GM12878 (cell line): ENCODE measurements around the gene CCDC9. TPM values are rescaled to one million over a fixed set of nuclear protein-coding genes. Genes with fewer than 3 reads are reported as not detected.

Source experiments
- BHLHE40 ChIP-seq, 2 experiments: fragments of 450-650 bp in 1 of 2; IDR thresholded peaks; 2 replicates each; pipeline ENCODE4 v1.6.1; 2011 to 2017; ENCODE audit warnings: low read depth in 2 of 2, borderline replicate concordance in 1 of 2, improper control_type of control experiment in 1 of 2, low read length in 1 of 2, mild to moderate bottlenecking in 1 of 2
- CBX3 ChIP-seq: fragments of 200-600 bp; sonication (generic); IDR thresholded peaks from 2 replicates; pipeline ENCODE4 v1.6.1; 2016; ENCODE audit warnings: low read depth, borderline replicate concordance
- CHD1 ChIP-seq: IDR thresholded peaks from 2 replicates; pipeline ENCODE4 v1.6.1; 2012; ENCODE audit warnings: low read depth, low read length, improper control_type of control experiment
- CREB1 ChIP-seq: IDR thresholded peaks from 2 replicates; pipeline ENCODE4 v1.6.1; 2012; ENCODE audit warnings: low read depth, mild to moderate bottlenecking, inconsistent platforms
- HCFC1 ChIP-seq: fragments of 150-350 bp; IDR thresholded peaks from 2 replicates; pipeline ENCODE4 v1.6.1; 2014; ENCODE audit warnings: low read length
- IRF4 ChIP-seq: IDR thresholded peaks from 2 replicates; pipeline ENCODE4 v1.6.1; 2011; ENCODE audit warnings: low read depth, low read length
- MTA3 ChIP-seq: IDR thresholded peaks from 2 replicates; pipeline ENCODE4 v1.6.1; 2012; ENCODE audit warnings: low read length, inconsistent platforms, borderline replicate concordance
- PAX5 ChIP-seq: IDR thresholded peaks from 2 replicates; pipeline ENCODE4 v1.6.1; 2011; ENCODE audit warnings: low read depth, low read length, borderline replicate concordance
- RCOR1 ChIP-seq: conservative IDR thresholded peaks from 2 replicates; pipeline ENCODE4 v1.6.1; 2012; ENCODE audit warnings: low read depth, low read length, improper control_type of control experiment
- SMAD1 ChIP-seq: fragments of 450-650 bp; IDR thresholded peaks from 2 replicates; pipeline ENCODE4 v1.6.1; 2018; ENCODE audit warnings: mild to moderate bottlenecking, low read depth; ENCODE audit not compliant: partially characterized antibody
- SPI1 ChIP-seq: IDR thresholded peaks from 2 replicates; pipeline ENCODE4 v1.6.1; 2011; ENCODE audit warnings: low read depth, mild to moderate bottlenecking, low read length, moderate library complexity, borderline replicate concordance; ENCODE audit not compliant: insufficient read depth
- STAT1 ChIP-seq: fragments of 450-650 bp; conservative IDR thresholded peaks from 2 replicates; pipeline ENCODE4 v1.6.1; 2014; ENCODE audit warnings: antibody characterized with exemption, mild to moderate bottlenecking
- SUZ12 ChIP-seq: fragments of 200-600 bp; sonication (generic); IDR thresholded peaks from one replicate; pipeline ENCODE4 v1.6.1; 2018; ENCODE audit warnings: antibody characterized with exemption, mild to moderate bottlenecking; ENCODE audit not compliant: unreplicated experiment
- ZNF217 ChIP-seq: fragments of 450-650 bp; IDR thresholded peaks from 2 replicates; pipeline ENCODE4 v1.6.1; 2017; ENCODE audit warnings: antibody characterized with exemption, mild to moderate bottlenecking
- ZNF24 ChIP-seq: fragments of 450-650 bp; IDR thresholded peaks from 2 replicates; pipeline ENCODE4 v1.6.1; 2017; ENCODE audit warnings: antibody characterized with exemption, mild to moderate bottlenecking
- ZNF274 ChIP-seq: IDR thresholded peaks from one replicate; pipeline ENCODE4 v1.8.0; 2011; ENCODE audit not compliant: insufficient read length, insufficient read depth
- ZZZ3 ChIP-seq: IDR thresholded peaks from 2 replicates; pipeline ENCODE4 v1.6.1; 2011; ENCODE audit warnings: low read depth; ENCODE audit not compliant: control insufficient read depth, insufficient read length
- polyA plus RNA-seq, 11 experiments: library from polyadenylated mRNA; depleted of rRNA in 4 of 11; unstranded in 6 of 11; stranded (reverse) in 5 of 11; fragments of >200 nt; fragmentation: Nextera tagmentation in 4 of 11; fragmentation: Illumina TruSeq in 1 of 11; extraction: Ambion mirVana in 4 of 11; extraction: Trizol in 1 of 11; gene quantifications; 1 replicate in 1 of 11; 2 replicates in 10 of 11; pipeline versions ENCODE4 v1.2.1 to v1.2.3, GENCODE V29; 2011 to 2016; ENCODE audit warnings: inconsistent platforms in 2 of 11, missing spikeins in 2 of 11, low read depth in 1 of 11
- total RNA-seq, 4 experiments: library from RNA; depleted of rRNA in 3 of 4; stranded (reverse); fragments of >200 nt in 3 of 4; fragmentation: Illumina TruSeq in 1 of 4; extraction: Trizol in 1 of 4; gene quantifications; 2 replicates each; pipeline versions ENCODE4 v1.2.1 to v1.2.3, GENCODE V29; 2013 to 2021
- TF ChIP-seq, protein P1 (sequence below): fragments of 450-650 bp; conservative IDR thresholded peaks from 2 replicates; pipeline ENCODE4 v1.6.1; 2017; ENCODE audit warnings: mild to moderate bottlenecking, moderate library complexity
- TF ChIP-seq, protein P2 (sequence below): fragments of 450-650 bp; IDR thresholded peaks from 2 replicates; pipeline ENCODE4 v1.6.1; 2018; ENCODE audit warnings: borderline replicate concordance, mild to moderate bottlenecking; ENCODE audit not compliant: partially characterized antibody
- TF ChIP-seq, protein P3 (sequence below): IDR thresholded peaks from 2 replicates; pipeline ENCODE4 v1.6.1; 2012; ENCODE audit warnings: low read length, inconsistent platforms
- TF ChIP-seq, protein P4 (sequence below): fragments of 150-350 bp; IDR thresholded peaks from 2 replicates; pipeline ENCODE4 v1.6.1; 2016; ENCODE audit warnings: low read depth, low read length

Gene CCDC9
- total and polyA plus RNA-seq, 10 of the 15 experiments (the other 5 are each of a cell fraction or from before 2014, with no cell fraction given), result 0.18 to 17.5 (median 7.1) TPM; not detected in 1

DNA sequence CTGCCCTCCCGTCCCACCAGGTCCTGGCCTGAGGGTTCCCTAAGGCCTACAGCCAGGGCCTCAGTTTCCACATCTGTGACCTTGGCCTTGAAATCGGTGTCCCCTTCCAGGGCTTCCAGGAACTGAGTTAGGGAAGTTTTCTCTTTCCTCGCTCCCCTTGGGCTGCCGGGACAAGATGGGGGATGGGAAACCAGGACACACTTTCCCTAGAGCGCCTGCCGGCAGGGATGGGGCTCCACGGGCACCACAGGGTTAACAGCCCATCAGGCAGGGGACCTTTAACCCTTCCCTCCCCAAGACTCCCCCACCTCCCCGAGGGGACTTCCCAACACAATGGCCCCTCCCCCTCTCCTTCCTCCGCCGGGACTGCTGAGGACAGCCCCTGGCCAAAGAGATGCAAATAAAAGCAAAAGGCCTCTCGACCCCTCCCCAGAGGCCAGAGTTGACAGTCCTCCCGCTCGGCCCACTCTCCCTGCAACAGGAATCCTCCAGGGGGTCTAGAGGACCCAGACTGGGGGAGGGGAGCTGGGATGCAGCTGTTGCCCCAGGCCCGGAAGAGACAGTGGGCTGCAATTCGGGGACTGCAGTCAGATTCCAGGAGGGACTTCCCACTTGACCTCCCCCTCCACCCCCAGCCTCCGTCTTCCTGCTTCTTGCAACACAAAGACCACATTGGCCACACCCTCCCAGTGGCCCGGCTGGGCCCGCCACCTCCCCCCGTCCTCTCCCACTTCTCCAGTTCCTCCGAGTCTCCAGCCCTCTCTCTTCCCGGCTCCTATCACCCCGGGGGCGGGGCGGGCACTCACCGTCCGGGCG, 28.8 kb upstream of the CCDC9 start (continued):
- TF ChIP-seq MTA3 (peak; percentile 40; the same call in 1 of the 2 replicates), IRF4 (no peak), BHLHE40 (IDR thresholded peaks at IDR 0.05; ENCODE audit: borderline replicate concordance in 1 of 2, low read depth in 2 of 2, low read length in 1 of 2) (0 out of 4 replicates have a peak, but pooled peaks of 1 of the 2 experiments have one; percentile 4), STAT1 (no peak), SUZ12 (no peak), SPI1 (peak; percentile 28; the same call in 1 of the 2 replicates), ZNF217 (peak; percentile 89), RCOR1 (no peak), ZNF274 (no peak), CREB1 (peak; percentile 25; the same call in 1 of the 2 replicates), ZZZ3 (no peak), HCFC1 (no peak), ZNF24 (no peak; the same call in 1 of the 2 replicates), PAX5 (peak; percentile 51; the same call in 1 of the 2 replicates), SMAD1 (no peak), CHD1 (0 out of 2 replicates have a peak, but pooled peaks have one; percentile 61), CBX3 (no peak)
- TF ChIP-seq, protein P1, sequence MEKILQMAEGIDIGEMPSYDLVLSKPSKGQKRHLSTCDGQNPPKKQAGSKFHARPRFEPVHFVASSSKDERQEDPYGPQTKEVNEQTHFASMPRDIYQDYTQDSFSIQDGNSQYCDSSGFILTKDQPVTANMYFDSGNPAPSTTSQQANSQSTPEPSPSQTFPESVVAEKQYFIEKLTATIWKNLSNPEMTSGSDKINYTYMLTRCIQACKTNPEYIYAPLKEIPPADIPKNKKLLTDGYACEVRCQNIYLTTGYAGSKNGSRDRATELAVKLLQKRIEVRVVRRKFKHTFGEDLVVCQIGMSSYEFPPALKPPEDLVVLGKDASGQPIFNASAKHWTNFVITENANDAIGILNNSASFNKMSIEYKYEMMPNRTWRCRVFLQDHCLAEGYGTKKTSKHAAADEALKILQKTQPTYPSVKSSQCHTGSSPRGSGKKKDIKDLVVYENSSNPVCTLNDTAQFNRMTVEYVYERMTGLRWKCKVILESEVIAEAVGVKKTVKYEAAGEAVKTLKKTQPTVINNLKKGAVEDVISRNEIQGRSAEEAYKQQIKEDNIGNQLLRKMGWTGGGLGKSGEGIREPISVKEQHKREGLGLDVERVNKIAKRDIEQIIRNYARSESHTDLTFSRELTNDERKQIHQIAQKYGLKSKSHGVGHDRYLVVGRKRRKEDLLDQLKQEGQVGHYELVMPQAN, result peak; percentile 50
- TF ChIP-seq, protein P2, sequence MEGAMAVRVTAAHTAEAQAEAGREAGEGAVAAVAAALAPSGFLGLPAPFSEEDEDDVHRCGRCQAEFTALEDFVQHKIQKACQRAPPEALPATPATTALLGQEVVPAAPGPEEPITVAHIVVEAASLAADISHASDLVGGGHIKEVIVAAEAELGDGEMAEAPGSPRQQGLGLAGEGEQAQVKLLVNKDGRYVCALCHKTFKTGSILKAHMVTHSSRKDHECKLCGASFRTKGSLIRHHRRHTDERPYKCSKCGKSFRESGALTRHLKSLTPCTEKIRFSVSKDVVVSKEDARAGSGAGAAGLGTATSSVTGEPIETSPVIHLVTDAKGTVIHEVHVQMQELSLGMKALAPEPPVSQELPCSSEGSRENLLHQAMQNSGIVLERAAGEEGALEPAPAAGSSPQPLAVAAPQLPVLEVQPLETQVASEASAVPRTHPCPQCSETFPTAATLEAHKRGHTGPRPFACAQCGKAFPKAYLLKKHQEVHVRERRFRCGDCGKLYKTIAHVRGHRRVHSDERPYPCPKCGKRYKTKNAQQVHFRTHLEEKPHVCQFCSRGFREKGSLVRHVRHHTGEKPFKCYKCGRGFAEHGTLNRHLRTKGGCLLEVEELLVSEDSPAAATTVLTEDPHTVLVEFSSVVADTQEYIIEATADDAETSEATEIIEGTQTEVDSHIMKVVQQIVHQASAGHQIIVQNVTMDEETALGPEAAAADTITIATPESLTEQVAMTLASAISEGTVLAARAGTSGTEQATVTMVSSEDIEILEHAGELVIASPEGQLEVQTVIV, result peak; percentile 57
- TF ChIP-seq, protein P3, sequence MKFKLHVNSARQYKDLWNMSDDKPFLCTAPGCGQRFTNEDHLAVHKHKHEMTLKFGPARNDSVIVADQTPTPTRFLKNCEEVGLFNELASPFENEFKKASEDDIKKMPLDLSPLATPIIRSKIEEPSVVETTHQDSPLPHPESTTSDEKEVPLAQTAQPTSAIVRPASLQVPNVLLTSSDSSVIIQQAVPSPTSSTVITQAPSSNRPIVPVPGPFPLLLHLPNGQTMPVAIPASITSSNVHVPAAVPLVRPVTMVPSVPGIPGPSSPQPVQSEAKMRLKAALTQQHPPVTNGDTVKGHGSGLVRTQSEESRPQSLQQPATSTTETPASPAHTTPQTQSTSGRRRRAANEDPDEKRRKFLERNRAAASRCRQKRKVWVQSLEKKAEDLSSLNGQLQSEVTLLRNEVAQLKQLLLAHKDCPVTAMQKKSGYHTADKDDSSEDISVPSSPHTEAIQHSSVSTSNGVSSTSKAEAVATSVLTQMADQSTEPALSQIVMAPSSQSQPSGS, result no peak
- TF ChIP-seq, protein P4, sequence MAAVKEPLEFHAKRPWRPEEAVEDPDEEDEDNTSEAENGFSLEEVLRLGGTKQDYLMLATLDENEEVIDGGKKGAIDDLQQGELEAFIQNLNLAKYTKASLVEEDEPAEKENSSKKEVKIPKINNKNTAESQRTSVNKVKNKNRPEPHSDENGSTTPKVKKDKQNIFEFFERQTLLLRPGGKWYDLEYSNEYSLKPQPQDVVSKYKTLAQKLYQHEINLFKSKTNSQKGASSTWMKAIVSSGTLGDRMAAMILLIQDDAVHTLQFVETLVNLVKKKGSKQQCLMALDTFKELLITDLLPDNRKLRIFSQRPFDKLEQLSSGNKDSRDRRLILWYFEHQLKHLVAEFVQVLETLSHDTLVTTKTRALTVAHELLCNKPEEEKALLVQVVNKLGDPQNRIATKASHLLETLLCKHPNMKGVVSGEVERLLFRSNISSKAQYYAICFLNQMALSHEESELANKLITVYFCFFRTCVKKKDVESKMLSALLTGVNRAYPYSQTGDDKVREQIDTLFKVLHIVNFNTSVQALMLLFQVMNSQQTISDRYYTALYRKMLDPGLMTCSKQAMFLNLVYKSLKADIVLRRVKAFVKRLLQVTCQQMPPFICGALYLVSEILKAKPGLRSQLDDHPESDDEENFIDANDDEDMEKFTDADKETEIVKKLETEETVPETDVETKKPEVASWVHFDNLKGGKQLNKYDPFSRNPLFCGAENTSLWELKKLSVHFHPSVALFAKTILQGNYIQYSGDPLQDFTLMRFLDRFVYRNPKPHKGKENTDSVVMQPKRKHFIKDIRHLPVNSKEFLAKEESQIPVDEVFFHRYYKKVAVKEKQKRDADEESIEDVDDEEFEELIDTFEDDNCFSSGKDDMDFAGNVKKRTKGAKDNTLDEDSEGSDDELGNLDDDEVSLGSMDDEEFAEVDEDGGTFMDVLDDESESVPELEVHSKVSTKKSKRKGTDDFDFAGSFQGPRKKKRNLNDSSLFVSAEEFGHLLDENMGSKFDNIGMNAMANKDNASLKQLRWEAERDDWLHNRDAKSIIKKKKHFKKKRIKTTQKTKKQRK, result no peak
